ENCODE results near the gene HTT.

Gene HTT

GRCh38 chr4:3287972-3288570 lies 213.6 kb downstream of the HTT start:
- Histone ChIP-seq H3K27me3 (ENCODE audit: low read depth) (no peaks in the 10 kb centered on the region), H3K4me3 (no peak overlapping the region), H3K36me3 (replicated peaks) (no peaks in the 10 kb centered on the region), H3K9me3 (no peaks in the 10 kb centered on the region), H3K4me1 (peaks cover 5% of the 10 kb centered on the region; the same call in 1 of the 2 replicates)
- DNase-seq (ENCODE audit: low spot score in 2 of 2), result no peak
- in situ Hi-C loops (cut with MboI; ENCODE audit: low sequenced_read_pairs), result no loop called here

DNA sequence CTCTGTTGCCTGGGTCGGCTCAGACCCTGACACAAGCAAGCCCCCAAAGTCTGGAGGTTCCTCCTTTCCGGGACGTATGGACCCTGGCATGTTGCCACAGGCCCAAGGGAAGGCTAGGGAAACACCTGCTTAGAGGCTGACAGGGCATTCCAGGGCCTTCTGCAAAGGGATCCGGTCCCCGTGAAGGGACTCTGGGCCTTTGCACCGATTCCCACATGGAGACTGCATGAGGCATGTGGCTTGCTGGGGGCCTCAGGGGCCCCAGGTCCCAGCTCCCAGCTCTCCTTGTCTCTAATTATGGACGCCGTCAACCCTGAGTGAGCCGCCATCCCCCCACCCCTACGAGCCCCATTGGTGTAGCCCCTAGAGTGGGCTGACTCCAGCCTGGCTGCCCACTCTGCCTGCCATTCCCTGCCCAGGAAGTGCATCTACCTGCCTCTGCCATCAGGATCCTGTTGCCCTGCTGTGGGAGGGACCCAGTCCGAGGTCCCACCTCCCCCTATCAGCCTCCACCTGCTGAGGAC lies 214.2 kb downstream of the HTT start:
- Histone ChIP-seq H3K9me3 (no peaks in the 10 kb centered on the region), H3K27me3 (ENCODE audit: low read depth) (no peaks in the 10 kb centered on the region), H3K4me1 (peaks cover 5% of the 10 kb centered on the region; the same call in 1 of the 2 replicates), H3K36me3 (replicated peaks) (no peaks in the 10 kb centered on the region), H3K4me3 (no peak overlapping the region)
- in situ Hi-C loops (cut with MboI; ENCODE audit: low sequenced_read_pairs), result no loop called here
- DNase-seq (ENCODE audit: low spot score in 2 of 2), result no peak

DNA sequence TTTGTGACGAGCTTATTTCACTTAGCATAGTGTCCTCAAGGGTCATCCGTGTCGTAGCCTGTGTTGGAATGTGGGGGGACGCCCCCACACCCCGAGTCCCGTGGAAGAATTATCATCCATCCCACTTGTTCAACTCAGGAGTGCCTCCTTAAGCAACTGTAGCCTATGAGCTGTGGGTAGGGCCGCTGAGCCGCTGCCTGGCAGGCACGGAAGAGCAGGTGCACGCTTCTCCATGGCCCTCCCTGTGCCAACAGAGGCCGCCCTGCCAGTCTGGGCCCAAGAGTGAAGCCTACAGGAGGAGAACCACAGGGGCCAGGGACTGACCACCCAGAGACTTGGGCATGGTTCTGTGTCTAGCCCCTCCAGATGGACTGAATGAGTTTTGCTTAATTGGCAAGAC lies 216.0 kb downstream of the HTT start:
- H3K36me3 ChIP-seq (replicated peaks), result no peaks in the 10 kb centered on the region
- in situ Hi-C loops (cut with MboI; ENCODE audit: low sequenced_read_pairs), result no loop called here
- H3K4me1 ChIP-seq, result peaks cover 10% of the 10 kb centered on the region
- no peak for DNase-seq (ENCODE audit: low spot score in 2 of 2)
- no peaks in the 10 kb centered on the region for H3K27me3 ChIP-seq (ENCODE audit: low read depth)
- no peak overlapping the region for H3K4me3 ChIP-seq
- H3K9me3 ChIP-seq, result no peaks in the 10 kb centered on the region

DNA sequence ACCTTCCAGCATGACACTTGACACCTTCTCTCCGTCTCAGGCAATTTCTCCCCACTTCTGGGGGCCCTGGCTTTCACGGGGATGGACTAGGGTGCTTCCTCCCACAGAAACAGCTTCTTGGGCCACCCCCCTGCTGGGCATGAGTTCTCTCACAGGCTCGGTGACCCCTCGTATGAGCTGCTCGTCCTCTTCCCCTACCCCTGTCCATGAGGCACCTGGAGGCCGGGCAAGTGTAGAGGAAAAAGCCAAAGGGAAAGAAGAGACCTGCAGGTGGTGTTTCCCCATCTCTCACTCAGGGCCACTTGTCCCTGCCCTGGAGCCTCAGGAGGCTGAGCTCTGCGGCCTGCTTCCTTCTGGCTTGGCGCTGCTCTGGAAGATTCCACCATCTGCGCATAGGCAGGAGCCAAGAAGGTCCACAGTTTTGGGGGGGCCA lies 216.4 kb downstream of the HTT start:
- H3K4me1 ChIP-seq, result peaks cover 10% of the 10 kb centered on the region
- no peaks in the 10 kb centered on the region for H3K36me3 ChIP-seq (replicated peaks)
- no peak for DNase-seq (ENCODE audit: low spot score in 2 of 2)
- no peak overlapping the region for H3K4me3 ChIP-seq
- H3K9me3 ChIP-seq, result no peaks in the 10 kb centered on the region
- no peaks in the 10 kb centered on the region for H3K27me3 ChIP-seq (ENCODE audit: low read depth)
- in situ Hi-C loops (cut with MboI; ENCODE audit: low sequenced_read_pairs), result no loop called here

DNA sequence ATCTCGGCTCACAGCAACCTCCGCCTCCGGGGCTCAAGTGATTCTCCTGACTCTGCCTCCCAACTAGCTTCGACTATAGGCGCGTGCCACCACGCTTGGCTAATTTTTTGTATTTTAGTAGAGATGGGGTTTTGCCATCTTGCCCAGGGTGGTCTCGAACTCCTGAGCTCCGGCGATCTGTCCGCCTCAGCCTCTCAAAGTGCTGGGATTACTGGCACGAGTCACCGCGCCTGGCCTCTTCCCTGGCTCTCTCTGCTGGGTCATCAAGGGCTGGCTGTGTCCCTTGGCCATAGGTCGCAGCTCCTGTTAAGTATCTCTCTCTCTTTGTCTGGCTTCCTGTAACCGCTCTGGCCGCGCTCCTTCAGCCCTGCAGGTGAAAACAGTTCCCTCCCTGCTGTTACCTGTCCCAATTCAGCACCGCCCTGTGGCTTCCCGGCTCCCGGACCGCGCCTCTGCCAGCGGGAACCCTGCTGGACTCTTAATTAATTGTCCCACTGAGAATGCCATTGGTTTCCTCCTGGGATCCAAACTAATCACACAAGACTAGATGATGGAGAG lies 217.0 kb downstream of the HTT start:
- H3K27me3 ChIP-seq (ENCODE audit: low read depth), result no peaks in the 10 kb centered on the region
- no peaks in the 10 kb centered on the region for H3K9me3 ChIP-seq
- peaks cover 10% of the 10 kb centered on the region for H3K4me1 ChIP-seq
- H3K36me3 ChIP-seq (replicated peaks), result no peaks in the 10 kb centered on the region
- in situ Hi-C loops (cut with MboI; ENCODE audit: low sequenced_read_pairs), result no loop called here
- H3K4me3 ChIP-seq, result peak overlapping the region; percentile 69
- no peak for DNase-seq (ENCODE audit: low spot score in 2 of 2)

DNA sequence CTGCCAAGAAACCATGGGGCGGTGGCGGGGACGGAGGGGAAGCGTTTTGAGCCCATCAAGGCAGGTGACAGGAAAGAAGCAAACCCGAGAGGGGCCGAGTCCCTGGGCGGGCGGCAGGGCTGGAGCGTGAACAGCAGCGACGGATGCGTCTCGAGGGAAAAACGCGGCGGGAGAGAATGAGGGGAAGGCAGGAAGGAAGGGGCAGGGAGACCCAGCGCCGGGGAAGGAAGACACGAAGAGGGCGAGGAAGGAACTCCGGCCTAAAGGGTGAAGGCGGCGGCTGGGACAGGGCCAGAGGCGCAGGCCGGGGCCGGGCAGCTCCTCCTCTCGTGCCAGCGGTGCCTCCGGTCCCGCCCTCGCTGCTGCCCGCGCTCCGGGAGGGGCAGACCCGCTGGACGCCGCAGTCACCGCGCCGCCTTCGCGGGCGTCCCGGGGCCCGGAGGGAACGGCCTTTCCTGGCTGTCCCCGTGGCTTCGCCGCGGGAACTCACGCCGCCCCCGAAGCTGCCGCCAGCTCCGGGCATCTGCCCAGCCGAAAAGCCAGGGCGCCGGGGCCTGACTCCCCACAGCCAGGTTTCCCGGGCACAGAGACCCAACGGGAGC lies 217.6 kb downstream of the HTT start:
- H3K27me3 ChIP-seq (ENCODE audit: low read depth), result no peaks in the 10 kb centered on the region
- in situ Hi-C loops (cut with MboI; ENCODE audit: low sequenced_read_pairs), result no loop called here
- no peaks in the 10 kb centered on the region for H3K9me3 ChIP-seq
- DNase-seq (ENCODE audit: low spot score in 2 of 2), result peak in 1 of 2 experiments; percentile 61
- H3K4me1 ChIP-seq, result peaks cover 10% of the 10 kb centered on the region
- H3K36me3 ChIP-seq (replicated peaks), result no peaks in the 10 kb centered on the region
- peak overlapping the region; percentile 69 for H3K4me3 ChIP-seq

DNA sequence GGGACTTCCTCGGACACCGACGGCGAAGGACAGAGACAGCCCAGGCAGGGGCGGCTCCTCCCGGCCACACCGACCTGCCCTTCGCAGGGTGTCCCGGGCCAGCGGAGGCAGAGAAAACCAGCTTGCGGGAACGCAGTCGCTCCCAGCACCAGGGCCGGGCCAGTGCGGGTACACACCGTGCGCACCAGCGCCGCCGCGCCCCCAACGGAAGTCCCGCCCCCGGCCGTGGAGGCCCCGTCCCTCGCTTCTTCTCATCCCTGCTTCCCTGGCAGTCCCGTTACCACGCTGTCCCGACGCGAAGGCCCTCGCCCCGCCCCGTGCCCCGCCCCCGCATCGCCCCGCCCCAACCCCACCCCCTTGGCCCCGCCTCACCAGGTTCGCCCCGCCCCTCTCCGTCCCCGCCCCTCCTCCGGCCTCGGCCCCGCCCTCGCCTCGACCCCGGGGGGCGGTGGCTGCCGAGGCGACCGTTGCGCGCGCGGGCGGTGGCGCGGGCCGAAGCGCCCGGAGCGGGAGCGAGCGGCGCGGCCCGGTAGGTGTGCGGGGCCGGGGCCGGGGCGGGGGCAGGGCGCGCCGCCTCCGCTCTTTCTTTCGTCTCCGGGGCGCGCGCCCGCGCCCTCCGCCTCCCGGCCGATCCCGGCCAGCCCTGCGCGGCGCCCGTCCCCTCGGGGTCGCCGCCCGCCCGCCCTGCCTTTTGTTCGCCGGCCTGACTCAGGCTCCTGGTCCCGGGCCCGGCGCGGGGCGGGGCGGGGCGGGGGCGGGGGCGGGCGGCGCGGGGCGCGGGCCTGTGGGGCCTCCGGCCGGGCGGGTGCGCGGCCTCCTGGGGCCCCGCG lies 218.3 kb downstream of the HTT start, which contains the start of gene RGS12:
TSS of gene RGS12 (plus strand) at position 451 of the 830 bp plus-strand sequence. CDS start 23,150 bp downstream, outside the sequence.
- no peaks in the 10 kb centered on the region for H3K36me3 ChIP-seq (replicated peaks)
- H3K27me3 ChIP-seq (ENCODE audit: low read depth), result no peaks in the 10 kb centered on the region
- no peaks in the 10 kb centered on the region for H3K9me3 ChIP-seq
- peak; percentile 93 to 97 for DNase-seq (ENCODE audit: low spot score in 2 of 2)
- in situ Hi-C loops (cut with MboI; ENCODE audit: low sequenced_read_pairs), result no loop called here
- H3K4me3 ChIP-seq, result peak within 1 kb of the TSS; percentile 69
- H3K4me1 ChIP-seq, result peaks cover 10% of the 10 kb centered on the region

Data from HAP-1 (cell line).